ENCODE data around the gene KLHL6. TPM values are rescaled to one million over a fixed set of nuclear protein-coding genes. Genes with fewer than 3 reads are reported as not detected.

The KLHL6 gene
- total and polyA plus RNA-seq, 2 of the 13 experiments (the other 11 are each of a cell fraction or from before 2014, with no cell fraction given) = not detected

DNA sequence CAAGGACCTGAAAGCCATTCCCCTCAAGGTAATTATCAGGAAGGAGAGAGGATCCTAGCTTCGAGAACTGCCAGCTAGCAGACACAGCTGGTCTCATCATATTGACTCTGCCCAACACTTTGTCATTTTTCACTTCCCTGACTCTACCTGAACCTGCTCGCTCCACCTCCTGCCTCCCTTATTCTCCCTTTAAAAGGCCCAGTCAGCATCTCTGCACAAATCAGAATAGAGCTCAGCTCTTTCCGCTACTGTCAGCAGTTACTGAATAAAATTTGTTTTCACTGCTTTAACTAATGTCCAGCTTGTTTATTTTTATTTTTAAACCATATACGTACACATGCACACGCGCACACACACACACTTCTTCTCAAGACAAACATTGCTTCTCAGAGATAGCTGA, 69.9 kb downstream of the KLHL6 start:
- FAIRE-seq (no peak), DNase-seq (ENCODE audit: low spot score) (no peak), ATAC-seq (no peak)
- H3K27me3 ChIP-seq (ENCODE audit: control insufficient read depth in 1 of 2, insufficient read depth in 2 of 2, low read length in 2 of 2) = peaks cover 0 to 9% of the 10 kb centered on the region in 2 experiments; a peak in 1 of 5 replicates
- TF ChIP-seq MAFK (conservative IDR thresholded peaks at IDR 0.05 in 1 of 2, IDR thresholded peaks at IDR 0.05 in 1 of 2; ENCODE audit: low read length in 2 of 2) (peak; percentile 75 to 79), ZNF652 (CRISPR knock-in tag; IDR thresholded peaks at IDR 0.05; ENCODE audit: borderline replicate concordance, low read depth) (no peak), FIP1L1 (IDR thresholded peaks at IDR 0.05; ENCODE audit: borderline replicate concordance, insufficient read depth, low read depth, low read length) (no peak), ZNF207 (IDR thresholded peaks at IDR 0.05; ENCODE audit: borderline replicate concordance) (no peak), MAFF (IDR thresholded peaks at IDR 0.05; ENCODE audit: low read depth, low read length) (peak; percentile 76), RERE (CRISPR knock-in tag; IDR thresholded peaks at IDR 0.05; ENCODE audit: low read depth) (no peak)
- CTCF ChIA-PET (ENCODE audit: low intra/inter-chr PET ratio, low total read pairs) = no interaction called here
- no peaks in the 10 kb centered on the region for H3K36me3 ChIP-seq (replicated peaks in 1 of 2; ENCODE audit: control insufficient read depth in 1 of 2, insufficient read depth in 2 of 2, low read length in 2 of 2)
- no peaks in the 10 kb centered on the region for H4K20me1 ChIP-seq (ENCODE audit: insufficient read depth, low read length)
- H3K4me3 ChIP-seq (replicated peaks in 1 of 3; ENCODE audit: insufficient read depth in 1 of 3, low read depth in 2 of 3, low read length in 3 of 3) = no peak overlapping the region
- peaks cover 5% of the 10 kb centered on the region; the same call in 1 of the 2 replicates for H3K4me1 ChIP-seq (ENCODE audit: insufficient read depth, low read length)
- H2AFZ ChIP-seq (ENCODE audit: low read length) = no peak overlapping the region
- POLR2A ChIA-PET = no interaction called here
- H3K9ac ChIP-seq (ENCODE audit: insufficient read depth, low read depth, low read length) = no peak overlapping the region
- 76% methylated on average over 6 of the region's 6 CpGs for WGBS (ENCODE audit: low lambda C conversion rate)
- no peaks in the 10 kb centered on the region for H3K79me2 ChIP-seq (ENCODE audit: insufficient read depth, low read length)
- in situ Hi-C loops (cut with HindIII; ENCODE audit: extremely low pct_ligation_motif_present, low pct_unique_long_range_greater_than_20kb) (loop anchor here (10.0 kb wide), 1 partner anchor 279 kb away; no protein-coding TSS in a partner anchor), intact Hi-C loops (cut with micrococcal nuclease; ENCODE audit: unreplicated experiment) (no loop called here)
- no peaks in the 10 kb centered on the region for H3K9me3 ChIP-seq (ENCODE audit: low read length)
- H3K4me2 ChIP-seq (ENCODE audit: low read depth, low read length) = no peak overlapping the region
- BruUV-seq (replicated peaks) = no TSS peak
- no peak overlapping the region for H3K27ac ChIP-seq (ENCODE audit: extremely low read length, insufficient read depth, low read length)

Measured in HepG2 (cell line).